ENCODE measurements around the gene ACVR1.
A peak's percentile ranks its signal among the peaks of the same experiment; 100 is the strongest.
"Not testable (repeated sequence)": the region's sequence is repeated elsewhere in the genome, so short reads cannot be mapped to it uniquely, and the experiment has no call there.

The ACVR1 gene

GRCh38 chr2:157894694-157895435 lies 18.7 kb upstream of the ACVR1 start:
- DNase-seq (ENCODE audit: low read depth in 2 of 2), result no peak

- no peak for DNase-seq (ENCODE audit: low read depth in 2 of 2)
Measured at GRCh38 chr2:157893611-157894010, 17.5 kb upstream of the ACVR1 start.

GRCh38 chr2:157891643-157892041 lies 15.5 kb upstream of the ACVR1 start:
- no peak for DNase-seq (ENCODE audit: low read depth in 2 of 2)

DNA sequence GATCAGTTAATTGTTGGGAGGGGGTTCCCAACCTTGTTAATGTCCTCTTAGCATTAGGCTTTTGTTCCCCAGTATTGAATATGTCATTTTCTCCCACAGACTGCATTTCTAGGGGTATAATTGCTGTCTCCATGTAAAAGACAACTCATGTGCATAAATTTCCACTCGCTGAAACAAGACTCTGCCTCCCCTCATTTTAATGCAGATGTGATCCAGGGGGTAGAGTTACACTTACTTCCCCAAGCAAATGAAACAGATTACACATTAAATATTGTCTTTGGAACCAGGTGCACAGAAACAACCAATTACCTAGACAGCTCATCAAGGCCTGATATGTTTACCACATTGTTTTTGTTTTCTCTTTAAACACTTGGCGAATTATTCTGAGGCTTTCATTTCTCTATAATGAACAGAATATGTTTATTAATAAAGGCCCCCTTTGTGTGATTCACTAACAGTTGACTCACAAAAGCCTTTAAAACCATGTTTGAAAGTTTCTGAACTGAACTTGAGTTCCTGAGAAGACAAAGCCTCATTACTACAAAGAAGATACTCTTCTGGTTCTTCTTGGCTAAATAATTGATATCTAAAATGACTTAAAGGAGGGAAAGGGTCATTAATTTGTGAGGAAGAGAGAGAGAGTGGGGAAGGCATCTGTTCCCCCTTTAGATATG lies 15.0 kb upstream of the ACVR1 start:
- no peak for DNase-seq (ENCODE audit: low read depth in 2 of 2)

DNA sequence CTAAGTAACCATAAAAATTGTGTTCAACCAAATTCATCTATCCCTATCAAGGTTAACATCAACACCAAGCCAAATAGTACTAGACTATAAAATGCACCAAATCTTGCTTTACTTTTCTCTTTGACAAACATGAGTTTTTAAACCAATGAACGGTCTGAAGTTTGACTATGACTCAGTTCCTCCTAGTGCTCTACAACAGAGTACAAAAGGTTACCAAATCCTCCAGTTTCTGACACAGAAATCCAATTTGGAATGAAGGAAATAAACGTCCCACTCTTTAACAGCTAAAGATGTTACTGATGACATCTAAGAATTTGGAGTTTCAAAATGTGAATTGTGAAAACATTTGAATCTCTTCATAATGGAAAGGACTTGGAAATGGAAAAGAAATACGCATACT lies 11.8 kb upstream of the ACVR1 start:
- no peak for DNase-seq (ENCODE audit: low read depth in 2 of 2)

- not testable (repeated sequence) for DNase-seq (ENCODE audit: low read depth in 2 of 2)
Measured at GRCh38 chr2:157884533-157884932, 8.4 kb upstream of the ACVR1 start.

GRCh38 chr2:157880927-157881326 lies 4.8 kb upstream of the ACVR1 start:
- DNase-seq (ENCODE audit: low read depth in 2 of 2), result no peak

DNA sequence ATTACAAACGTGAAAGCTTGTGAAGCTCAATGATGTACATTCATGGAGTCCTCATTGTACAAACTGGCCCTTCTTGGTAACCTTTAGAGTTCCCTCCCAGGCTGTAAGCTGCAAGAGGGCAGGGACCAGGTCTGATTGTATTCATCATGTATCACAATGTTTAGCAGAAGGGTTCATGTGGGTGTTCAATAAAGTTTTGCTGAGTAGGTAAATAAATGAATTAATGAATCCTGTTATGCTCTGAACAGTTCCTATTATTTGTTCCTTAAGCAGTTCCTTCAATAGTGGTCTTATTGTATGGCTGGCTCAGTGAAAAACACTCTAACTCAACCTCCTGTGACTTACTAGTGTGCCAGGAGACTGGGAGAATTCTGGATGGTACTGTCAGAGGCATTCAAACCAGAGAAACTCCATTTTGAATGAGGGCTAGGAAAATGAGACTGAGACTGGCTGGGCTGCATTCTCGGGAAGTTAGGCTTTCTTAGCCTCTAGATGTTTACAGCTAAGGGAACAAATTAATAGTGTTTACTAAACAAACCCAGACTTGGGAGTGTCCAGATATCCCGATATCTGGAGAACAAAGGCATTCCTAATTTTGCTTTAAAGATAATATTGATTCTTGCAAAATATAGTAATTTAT lies 1.8 kb upstream of the ACVR1 start:
- DNase-seq (ENCODE audit: low read depth in 2 of 2), result no peak

GRCh38 chr2:157876786-157877138 lies 632 bp upstream of the ACVR1 start:
- DNase-seq (ENCODE audit: low read depth in 2 of 2), result no peak

GRCh38 chr2:157875641-157876065 lies 477 bp downstream of the ACVR1 start:
- peak in 1 of 2 donors; percentile 41 for DNase-seq (ENCODE audit: low read depth in 2 of 2)

GRCh38 chr2:157874997-157875640 lies 1.0 kb downstream of the ACVR1 start:
- DNase-seq (ENCODE audit: low read depth in 2 of 2), result no peak

GRCh38 chr2:157874348-157874747 lies 1.8 kb downstream of the ACVR1 start:
- DNase-seq (ENCODE audit: low read depth in 2 of 2), result no peak

- no peak for DNase-seq (ENCODE audit: low read depth in 2 of 2)
Measured at GRCh38 chr2:157872791-157873190, 3.3 kb downstream of the ACVR1 start.

DNA sequence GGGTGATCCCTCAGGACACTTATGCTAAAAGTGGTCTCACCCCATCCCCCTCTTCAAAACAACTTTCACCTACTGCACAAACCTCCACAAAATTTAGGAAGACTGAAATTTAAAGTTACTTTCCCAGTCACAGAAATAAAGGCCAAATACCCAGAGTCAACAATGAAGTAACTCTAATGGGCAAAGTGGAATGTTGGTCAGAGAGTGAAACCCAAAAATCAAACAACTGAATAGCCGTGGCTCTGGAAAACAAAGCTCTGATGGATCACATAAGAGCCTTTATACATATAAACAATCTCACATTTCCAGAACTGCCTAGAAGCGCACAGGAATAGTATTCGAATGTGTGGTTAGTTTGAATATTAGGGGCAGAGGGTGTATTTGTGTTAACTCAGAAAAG lies 4.7 kb downstream of the ACVR1 start:
- DNase-seq (ENCODE audit: low read depth in 2 of 2), result no peak

GRCh38 chr2:157868993-157869392 lies 7.1 kb downstream of the ACVR1 start:
- DNase-seq (ENCODE audit: low read depth in 2 of 2), result no peak

- no peak for DNase-seq (ENCODE audit: low read depth in 2 of 2)
Measured at GRCh38 chr2:157867703-157868102, 8.4 kb downstream of the ACVR1 start.

- no peak for DNase-seq (ENCODE audit: low read depth in 2 of 2)
Measured at GRCh38 chr2:157866666-157867642, 9.2 kb downstream of the ACVR1 start.

DNA sequence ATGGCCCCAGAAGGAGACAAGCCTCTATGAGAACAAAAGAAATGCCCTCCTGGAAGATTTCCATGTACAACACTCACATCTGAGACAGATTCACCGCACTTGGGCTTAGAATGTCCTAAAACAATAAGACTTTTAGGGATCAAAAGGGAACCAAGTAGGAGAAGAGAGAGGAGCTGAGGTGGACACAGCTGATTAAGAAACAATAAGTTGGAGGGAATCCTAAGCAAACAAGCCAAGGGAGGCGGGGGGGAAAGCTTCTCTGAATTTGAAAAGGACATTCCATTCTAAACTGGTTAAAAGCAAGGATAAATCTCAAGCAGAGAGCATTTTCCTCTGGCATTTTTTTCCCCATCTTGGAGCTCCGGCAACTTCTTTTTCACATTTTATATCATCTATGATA lies 9.9 kb downstream of the ACVR1 start:
- no peak for DNase-seq (ENCODE audit: low read depth in 2 of 2)

DNA sequence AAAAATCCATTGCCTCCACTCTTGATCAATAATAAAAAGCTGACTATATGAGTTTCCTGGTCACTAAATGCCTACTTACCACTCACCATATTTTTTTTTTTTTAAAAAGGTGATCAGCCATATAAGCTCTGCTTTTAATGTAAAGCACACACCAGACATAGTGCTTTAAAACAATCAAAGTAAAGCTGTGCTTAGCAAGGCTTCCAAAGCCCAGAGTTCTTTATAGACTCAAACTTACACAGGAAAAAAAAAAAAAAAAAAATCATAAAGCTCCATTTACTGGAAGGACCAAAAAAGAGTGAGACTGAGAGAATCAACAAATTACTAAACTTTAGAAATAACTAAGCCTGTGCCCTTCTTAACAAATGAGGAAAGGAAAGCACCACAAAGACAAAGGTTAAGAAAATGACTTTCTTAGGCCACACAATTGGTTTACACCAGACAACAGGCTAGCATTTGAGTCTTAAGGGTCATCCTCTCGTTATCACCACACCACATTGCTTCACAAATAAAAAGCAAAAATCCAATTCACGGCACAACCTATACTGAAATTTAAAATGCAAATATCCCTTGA lies 11.2 kb downstream of the ACVR1 start:
- no peak for DNase-seq (ENCODE audit: low read depth in 2 of 2)

GRCh38 chr2:157858846-157859245 lies 17.3 kb downstream of the ACVR1 start:
- DNase-seq (ENCODE audit: low read depth in 2 of 2), result no peak

GRCh38 chr2:157857881-157858280 lies 18.2 kb downstream of the ACVR1 start:
- no peak for DNase-seq (ENCODE audit: low read depth in 2 of 2)
